Measurements from ENCODE around the gene ZNF831.
A peak's percentile ranks its signal among the peaks of the same experiment; 100 is the strongest.

ZNF831 gene

GRCh38 chr20:59157531-59157930 is 6.1 kb upstream of the ZNF831 start:
- no peak for DNase-seq (ENCODE audit: low read depth)

GRCh38 chr20:59157961-59158541 is 5.6 kb upstream of the ZNF831 start:
- no peak for DNase-seq (ENCODE audit: low read depth)

GRCh38 chr20:59158673-59159072 is 4.9 kb upstream of the ZNF831 start:
- DNase-seq (ENCODE audit: low read depth): no peak

- DNase-seq (ENCODE audit: low read depth): peak; percentile 3
These were observed 4.5 kb upstream of the ZNF831 start for GRCh38 chr20:59159091-59159490.

GRCh38 chr20:59159493-59160376 is 3.9 kb upstream of the ZNF831 start:
- no peak for DNase-seq (ENCODE audit: low read depth)

GRCh38 chr20:59160389-59161115 is 3.1 kb upstream of the ZNF831 start:
- DNase-seq (ENCODE audit: low read depth): no peak

- DNase-seq (ENCODE audit: low read depth): no peak
These were observed 1.9 kb upstream of the ZNF831 start for GRCh38 chr20:59161721-59162120.

GRCh38 chr20:59164686-59165391 is 1.2 kb downstream of the ZNF831 start:
- no peak for DNase-seq (ENCODE audit: low read depth)

GRCh38 chr20:59165396-59165795 is 1.8 kb downstream of the ZNF831 start:
- no peak for DNase-seq (ENCODE audit: low read depth)

- no peak for DNase-seq (ENCODE audit: low read depth)
These were observed 2.5 kb downstream of the ZNF831 start for GRCh38 chr20:59165891-59166709.

GRCh38 chr20:59170406-59171349 is 7.1 kb downstream of the ZNF831 start:
- DNase-seq (ENCODE audit: low read depth): no peak

- no peak for DNase-seq (ENCODE audit: low read depth)
These were observed 8.4 kb downstream of the ZNF831 start for GRCh38 chr20:59171986-59172385.

GRCh38 chr20:59173938-59174491 is 10.4 kb downstream of the ZNF831 start:
- peak; percentile 4 for DNase-seq (ENCODE audit: low read depth)

GRCh38 chr20:59175002-59175401 is 11.4 kb downstream of the ZNF831 start:
- no peak for DNase-seq (ENCODE audit: low read depth)

- DNase-seq (ENCODE audit: low read depth): no peak
These were observed 12.2 kb downstream of the ZNF831 start for GRCh38 chr20:59175861-59176260.

GRCh38 chr20:59176812-59177211 is 13.2 kb downstream of the ZNF831 start:
- DNase-seq (ENCODE audit: low read depth): no peak

- no peak for DNase-seq (ENCODE audit: low read depth)
These were observed 13.9 kb downstream of the ZNF831 start for GRCh38 chr20:59177266-59178250.

- DNase-seq (ENCODE audit: low read depth): no peak
These were observed 15.5 kb downstream of the ZNF831 start for GRCh38 chr20:59178983-59179595.

All from ELR (cell line).